Activated naive CD4-positive, alpha-beta T cell treated with anti-CD3 and anti-CD28 coated beads for 36 hours (primary cell): ENCODE measurements around the gene PPP1R16B. TPM values are rescaled to one million over a fixed set of nuclear protein-coding genes. Genes with fewer than 3 reads are reported as not detected.

Experiments used
- CTCF ChIA-PET: fragments of 350-600 bp; sonication (Branson Sonifier 250); formaldehyde crosslinking; loops from one replicate; lab custom pipeline; 2021; ENCODE audit warnings: antibody characterized with exemption; lab: Charles Lee
- DNase-seq: peaks from one replicate; pipeline ENCODE4 v3.0.0-alpha.2; 2020
- H3K27ac Mint-ChIP-seq: one replicate; pipeline ENCODE4 v1.8.0; 2021; ENCODE audit warnings: mild to moderate bottlenecking, mixed read lengths
- H3K27me3 Mint-ChIP-seq: one replicate; pipeline ENCODE4 v1.8.0; 2021; ENCODE audit warnings: low read depth, mixed read lengths
- H3K36me3 Mint-ChIP-seq: one replicate; pipeline ENCODE4 v1.8.0; 2021; ENCODE audit warnings: low read depth, mixed read lengths
- H3K4me1 Mint-ChIP-seq: one replicate; pipeline ENCODE4 v1.8.0; 2021; ENCODE audit warnings: low read depth, mixed read lengths
- H3K4me3 Mint-ChIP-seq: one replicate; pipeline ENCODE4 v1.8.0; 2021; ENCODE audit warnings: mild to moderate bottlenecking, moderate library complexity, mixed read lengths
- H3K9me3 Mint-ChIP-seq: one replicate; pipeline ENCODE4 v1.8.0; 2021; ENCODE audit warnings: mixed read lengths
- intact Hi-C: fragments of 100-400 bp; cut with micrococcal nuclease; formaldehyde crosslinking; loops from one replicate; pipeline ENCODE4 v1.15.1; 2023
- total RNA-seq, 2 experiments: library from RNA; stranded (reverse); gene quantifications; one replicate each; pipeline ENCODE4 v1.2.3, GENCODE V29; 2021

The PPP1R16B gene
- total RNA-seq, 2 experiments from 2014 or later: 38.1 to 40.0 TPM

GRCh38 chr20:38937000-38937399 lies 131.5 kb downstream of the PPP1R16B start:
- CTCF ChIA-PET: interaction anchor here (1.4 kb wide), 1 partner anchor 10 kb away, joined by 4 read pairs; the partner anchor contains the start of gene FAM83D
- intact Hi-C loops: no loop called here

GRCh38 chr20:38937978-38938473 lies 132.5 kb downstream of the PPP1R16B start:
- Mint-ChIP-seq H3K4me3 (no peak overlapping the region), H3K9me3 (no peaks in the 10 kb centered on the region), H3K27me3 (no peaks in the 10 kb centered on the region), H3K4me1 (no peaks in the 10 kb centered on the region), H3K27ac (no peak overlapping the region), H3K36me3 (peaks cover 16% of the 10 kb centered on the region)
- CTCF ChIA-PET: no interaction called here
- no peak for DNase-seq
- intact Hi-C loops: no loop called here

More at GRCh38 chr20:38937000-38937399, 131.5 kb downstream of the PPP1R16B start:
- no peak for DNase-seq
- Mint-ChIP-seq H3K27me3 (no peaks in the 10 kb centered on the region), H3K4me3 (no peak overlapping the region), H3K27ac (no peak overlapping the region), H3K36me3 (peaks cover 6% of the 10 kb centered on the region), H3K4me1 (no peaks in the 10 kb centered on the region), H3K9me3 (no peaks in the 10 kb centered on the region)

GRCh38 chr20:38939686-38940085 lies 134.2 kb downstream of the PPP1R16B start:
- Mint-ChIP-seq H3K36me3 (peaks cover 18% of the 10 kb centered on the region), H3K4me1 (no peaks in the 10 kb centered on the region), H3K27me3 (no peaks in the 10 kb centered on the region), H3K4me3 (no peak overlapping the region), H3K9me3 (no peaks in the 10 kb centered on the region), H3K27ac (no peak overlapping the region)
- intact Hi-C loops: no loop called here
- CTCF ChIA-PET: interaction anchor here (1.4 kb wide), 1 partner anchor 19 kb away, joined by 3 read pairs; no protein-coding TSS in a partner anchor
- DNase-seq: no peak

GRCh38 chr20:38940644-38941043 lies 135.1 kb downstream of the PPP1R16B start:
- Mint-ChIP-seq H3K36me3 (peaks cover 18% of the 10 kb centered on the region), H3K9me3 (no peaks in the 10 kb centered on the region)

GRCh38 chr20:38941726-38942389 lies 136.4 kb downstream of the PPP1R16B start:
- no peaks in the 10 kb centered on the region for H3K9me3 Mint-ChIP-seq
- peaks cover 23% of the 10 kb centered on the region for H3K36me3 Mint-ChIP-seq
- no peak overlapping the region for H3K4me3 Mint-ChIP-seq
- H3K4me1 Mint-ChIP-seq: no peaks in the 10 kb centered on the region
- H3K27ac Mint-ChIP-seq: no peak overlapping the region
- CTCF ChIA-PET: interaction anchor here (0.9 to 1.3 kb wide), 3 partner anchors 12 to 106 kb away, joined by 3 to 4 read pairs (median 4); no protein-coding TSS in a partner anchor
- intact Hi-C loops: no loop called here
- no peak for DNase-seq
- no peaks in the 10 kb centered on the region for H3K27me3 Mint-ChIP-seq

More at GRCh38 chr20:38940644-38941043, 135.1 kb downstream of the PPP1R16B start:
- no peak for DNase-seq
- Mint-ChIP-seq H3K27me3 (no peaks in the 10 kb centered on the region), H3K27ac (no peak overlapping the region), H3K4me3 (no peak overlapping the region), H3K4me1 (no peaks in the 10 kb centered on the region)
- intact Hi-C loops: no loop called here
- CTCF ChIA-PET: interaction anchor here (1.2 to 1.4 kb wide), 2 partner anchors 11 to 18 kb away, joined by 3 to 4 read pairs; no protein-coding TSS in a partner anchor

- CTCF ChIA-PET: interaction anchor here (0.6 kb wide), 1 partner anchor 218 kb away, joined by 3 read pairs; no protein-coding TSS in a partner anchor
- no peak for DNase-seq
- intact Hi-C loops: no loop called here
- no peak overlapping the region for H3K4me3 Mint-ChIP-seq
- H3K27ac Mint-ChIP-seq: no peak overlapping the region
- H3K36me3 Mint-ChIP-seq: peaks cover 27% of the 10 kb centered on the region
- H3K9me3 Mint-ChIP-seq: no peaks in the 10 kb centered on the region
- H3K27me3 Mint-ChIP-seq: no peaks in the 10 kb centered on the region
- H3K4me1 Mint-ChIP-seq: no peaks in the 10 kb centered on the region
Observed at GRCh38 chr20:38945012-38945411, 139.5 kb downstream of the PPP1R16B start.

GRCh38 chr20:38946836-38947235 lies 141.3 kb downstream of the PPP1R16B start:
- Mint-ChIP-seq H3K27me3 (no peaks in the 10 kb centered on the region), H3K27ac (no peak overlapping the region), H3K4me1 (no peaks in the 10 kb centered on the region), H3K36me3 (peaks cover 30% of the 10 kb centered on the region), H3K9me3 (no peaks in the 10 kb centered on the region), H3K4me3 (no peak overlapping the region)
- CTCF ChIA-PET: no interaction called here
- DNase-seq: no peak
- intact Hi-C loops: no loop called here

- Mint-ChIP-seq H3K4me1 (no peaks in the 10 kb centered on the region), H3K9me3 (no peaks in the 10 kb centered on the region), H3K4me3 (no peak overlapping the region), H3K27me3 (no peaks in the 10 kb centered on the region), H3K27ac (no peak overlapping the region), H3K36me3 (peaks cover 27% of the 10 kb centered on the region)
- no peak for DNase-seq
- CTCF ChIA-PET: interaction anchor here (1.7 kb wide), 1 partner anchor 49 kb away, joined by 3 read pairs; no protein-coding TSS in a partner anchor
- intact Hi-C loops: no loop called here
Observed at GRCh38 chr20:38947931-38948362, 142.4 kb downstream of the PPP1R16B start.

GRCh38 chr20:38950254-38950653 lies 144.8 kb downstream of the PPP1R16B start:
- no peak overlapping the region for H3K4me3 Mint-ChIP-seq

GRCh38 chr20:38951611-38952010 lies 146.1 kb downstream of the PPP1R16B start:
- Mint-ChIP-seq H3K4me3 (no peak overlapping the region), H3K36me3 (peaks cover 22% of the 10 kb centered on the region), H3K4me1 (no peaks in the 10 kb centered on the region), H3K9me3 (no peaks in the 10 kb centered on the region), H3K27me3 (no peaks in the 10 kb centered on the region), H3K27ac (no peak overlapping the region)
- intact Hi-C loops: no loop called here
- DNase-seq: no peak
- CTCF ChIA-PET: interaction anchor here (1.2 to 2.0 kb wide), 2 partner anchors 10 to 49 kb away, joined by 3 to 7 read pairs; partner anchors contain the start of gene DHX35

More at GRCh38 chr20:38950254-38950653, 144.8 kb downstream of the PPP1R16B start:
- CTCF ChIA-PET: interaction anchor here (0.6 to 2.0 kb wide), 3 partner anchors 11 to 622 kb away, joined by 3 to 7 read pairs (median 7); partner anchors contain the start of gene DHX35
- no peaks in the 10 kb centered on the region for H3K27me3 Mint-ChIP-seq
- no peak for DNase-seq
- intact Hi-C loops: no loop called here
- H3K4me1 Mint-ChIP-seq: no peaks in the 10 kb centered on the region
- H3K9me3 Mint-ChIP-seq: no peaks in the 10 kb centered on the region
- peaks cover 24% of the 10 kb centered on the region for H3K36me3 Mint-ChIP-seq
- H3K27ac Mint-ChIP-seq: no peak overlapping the region

GRCh38 chr20:38952153-38952552 lies 146.7 kb downstream of the PPP1R16B start:
- DNase-seq: no peak
- Mint-ChIP-seq H3K4me3 (no peak overlapping the region), H3K4me1 (no peaks in the 10 kb centered on the region), H3K27ac (no peak overlapping the region), H3K36me3 (peaks cover 19% of the 10 kb centered on the region), H3K9me3 (no peaks in the 10 kb centered on the region), H3K27me3 (no peaks in the 10 kb centered on the region)
- intact Hi-C loops: no loop called here
- CTCF ChIA-PET: interaction anchor here (1.2 to 2.0 kb wide), 2 partner anchors 10 to 48 kb away, joined by 3 to 7 read pairs; partner anchors contain the start of gene DHX35

- Mint-ChIP-seq H3K9me3 (no peaks in the 10 kb centered on the region), H3K36me3 (peaks cover 14% of the 10 kb centered on the region), H3K27ac (no peak overlapping the region), H3K4me1 (no peaks in the 10 kb centered on the region), H3K4me3 (no peak overlapping the region), H3K27me3 (no peaks in the 10 kb centered on the region)
- CTCF ChIA-PET: no interaction called here
- no peak for DNase-seq
- intact Hi-C loops: no loop called here
Observed at GRCh38 chr20:38953630-38954340, 148.3 kb downstream of the PPP1R16B start.
